LHCN-M2 (cell line): ENCODE measurements around the gene ATP6V0E1. TPM values are rescaled to one million over a fixed set of nuclear protein-coding genes. Genes with fewer than 3 reads are reported as not detected.

ENCODE experiments used
- DNase-seq: peaks from one replicate; pipeline ENCODE4 v3.0.0-alpha.2; 2012; ENCODE audit warnings: low read depth
- total RNA-seq: library from RNA; depleted of rRNA; stranded (reverse); fragments of >200 nt; gene quantifications from 2 replicates; pipeline ENCODE4 v1.2.3, GENCODE V29; 2014

ATP6V0E1 gene
- total RNA-seq, 1 experiment from 2014 or later: 165 TPM

GRCh38 chr5:172956228-172956627 lies 27.3 kb upstream of the ATP6V0E1 start:
- no peak for DNase-seq

GRCh38 chr5:172956936-172957335 lies 26.6 kb upstream of the ATP6V0E1 start:
- no peak for DNase-seq

- DNase-seq: no peak
These were observed 26.1 kb upstream of the ATP6V0E1 start for GRCh38 chr5:172957458-172957857.

- no peak for DNase-seq
These were observed 25.1 kb upstream of the ATP6V0E1 start for GRCh38 chr5:172958331-172959046.

GRCh38 chr5:172959824-172960799 lies 23.5 kb upstream of the ATP6V0E1 start:
- DNase-seq: no peak

- DNase-seq: no peak
These were observed 13.7 kb upstream of the ATP6V0E1 start for GRCh38 chr5:172969921-172970320.

- no peak for DNase-seq
These were observed 12.1 kb upstream of the ATP6V0E1 start for GRCh38 chr5:172971482-172971881.

GRCh38 chr5:172972552-172972951 lies 11.0 kb upstream of the ATP6V0E1 start:
- no peak for DNase-seq

GRCh38 chr5:172973127-172973916 lies 10.2 kb upstream of the ATP6V0E1 start:
- DNase-seq: no peak

- DNase-seq: no peak
These were observed 9.6 kb upstream of the ATP6V0E1 start for GRCh38 chr5:172973931-172974330.

GRCh38 chr5:172975289-172975688 lies 8.3 kb upstream of the ATP6V0E1 start:
- no peak for DNase-seq

- peak; percentile 74 for DNase-seq
These were observed 3.8 kb upstream of the ATP6V0E1 start for GRCh38 chr5:172979778-172980177.

GRCh38 chr5:172981931-172982330 lies 1.6 kb upstream of the ATP6V0E1 start:
- DNase-seq: no peak

GRCh38 chr5:172984244-172984953 lies 828 bp downstream of the ATP6V0E1 start:
- peak; percentile 84 for DNase-seq

- no peak for DNase-seq
These were observed 2.0 kb downstream of the ATP6V0E1 start for GRCh38 chr5:172985596-172985995.

GRCh38 chr5:172988276-172988675 lies 4.7 kb downstream of the ATP6V0E1 start:
- no peak for DNase-seq

- no peak for DNase-seq
These were observed 7.2 kb downstream of the ATP6V0E1 start for GRCh38 chr5:172990776-172991175.

- DNase-seq: no peak
These were observed 10.8 kb downstream of the ATP6V0E1 start for GRCh38 chr5:172994405-172994804.

- DNase-seq: no peak
These were observed 15.9 kb downstream of the ATP6V0E1 start for GRCh38 chr5:172999372-172999973.

- no peak for DNase-seq
These were observed 16.4 kb downstream of the ATP6V0E1 start for GRCh38 chr5:172999974-173000373.
